Choroid plexus epithelial cell (primary cell): Measurements from ENCODE around the gene ADAMTS19.
A peak's percentile ranks its signal among the peaks of the same experiment; 100 is the strongest.

Experiments used
- DNase-seq: peaks from one replicate; pipeline ENCODE4 v3.0.0-alpha.2; 2010; ENCODE audit warnings: low read depth
- H3K4me3 ChIP-seq: 2 replicates; pipeline ENCODE4 v1.5.1; 2011; ENCODE audit warnings: low read depth, mild to moderate bottlenecking, control low read depth, low read length, moderate library complexity
- CTCF ChIP-seq: conservative IDR thresholded peaks from 2 replicates; pipeline ENCODE4 v1.5.1; 2011; ENCODE audit warnings: low read depth, mild to moderate bottlenecking, control low read depth, inconsistent platforms, low read length, moderate library complexity

Gene ADAMTS19

GRCh38 chr5:129770024-129770820, 310.1 kb downstream of the ADAMTS19 start:
- no peak for DNase-seq
- H3K4me3 ChIP-seq: no peak overlapping the region
- TF ChIP-seq CTCF: no peak

GRCh38 chr5:129771058-129771838, 311.1 kb downstream of the ADAMTS19 start:
- no peak overlapping the region for H3K4me3 ChIP-seq
- peak; percentile 77 for DNase-seq
- peak; percentile 89 for TF ChIP-seq CTCF

DNA sequence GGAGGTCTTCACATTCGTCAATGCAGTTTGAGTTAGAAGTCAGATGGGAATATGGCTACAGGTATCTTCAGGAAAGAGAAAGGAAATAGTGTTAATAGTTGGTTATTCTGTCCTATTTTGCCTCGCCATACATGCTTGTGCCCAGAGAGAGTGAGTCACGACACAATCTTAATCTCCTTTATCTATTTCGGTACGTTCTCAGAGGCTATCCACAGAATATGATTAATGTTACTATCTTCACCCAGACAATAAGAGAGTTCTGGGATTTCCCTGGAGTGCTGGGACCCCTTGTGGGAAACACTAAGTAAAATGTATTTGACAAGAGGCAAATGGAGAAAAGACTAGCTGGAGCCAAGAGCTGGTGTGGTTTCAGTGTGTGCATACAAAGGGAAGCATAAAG, 313.3 kb downstream of the ADAMTS19 start:
- H3K4me3 ChIP-seq: no peak overlapping the region
- no peak for TF ChIP-seq CTCF
- no peak for DNase-seq

- TF ChIP-seq CTCF: no peak
- no peak overlapping the region for H3K4me3 ChIP-seq
- DNase-seq: no peak
Observed at GRCh38 chr5:129781594-129781993, 321.5 kb downstream of the ADAMTS19 start.
